ENCODE results near the gene SP100.

Gene SP100

DNA sequence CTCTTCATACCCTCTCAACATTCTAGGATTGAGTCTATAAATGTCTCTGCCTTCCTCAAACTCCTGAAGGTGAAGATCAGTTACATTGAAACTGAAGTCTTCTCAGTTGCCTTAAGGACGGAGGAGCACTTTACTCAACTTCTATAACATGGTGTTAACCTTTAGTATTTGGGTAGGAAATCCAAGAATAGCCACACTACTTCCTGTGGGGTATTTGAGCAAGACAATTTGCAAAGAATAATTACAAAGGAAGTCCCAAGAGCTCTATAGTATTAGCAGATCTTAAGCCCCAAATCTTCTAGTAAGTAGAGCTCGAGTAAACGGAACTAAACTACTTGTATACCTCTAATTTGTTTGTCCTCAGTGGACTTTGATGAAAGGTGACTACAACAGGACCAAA is 80.9 kb downstream of the SP100 start:
- H3K4me3 ChIP-seq (ENCODE audit: low read depth, low read length), result no peak overlapping the region

GRCh38 chr2:230498506-230499107 is 82.6 kb downstream of the SP100 start:
- DNase-seq (ENCODE audit: low read depth, low spot score), result no peak
- CTCF ChIA-PET, result no interaction called here
- no peak for TF ChIP-seq CTCF (IDR thresholded peaks at IDR 0.05; ENCODE audit: insufficient read depth, low read length, missing control alignments)
- no peak overlapping the region for H3K4me3 ChIP-seq (ENCODE audit: low read depth, low read length)
- POLR2A ChIA-PET, result no interaction called here

More for the DNA sequence above, 80.9 kb downstream of the SP100 start:
- ChIA-PET POLR2A (no interaction called here), CTCF (no interaction called here)
- TF ChIP-seq CTCF (IDR thresholded peaks at IDR 0.05; ENCODE audit: insufficient read depth, low read length, missing control alignments), result no peak
- DNase-seq (ENCODE audit: low read depth, low spot score), result no peak

DNA sequence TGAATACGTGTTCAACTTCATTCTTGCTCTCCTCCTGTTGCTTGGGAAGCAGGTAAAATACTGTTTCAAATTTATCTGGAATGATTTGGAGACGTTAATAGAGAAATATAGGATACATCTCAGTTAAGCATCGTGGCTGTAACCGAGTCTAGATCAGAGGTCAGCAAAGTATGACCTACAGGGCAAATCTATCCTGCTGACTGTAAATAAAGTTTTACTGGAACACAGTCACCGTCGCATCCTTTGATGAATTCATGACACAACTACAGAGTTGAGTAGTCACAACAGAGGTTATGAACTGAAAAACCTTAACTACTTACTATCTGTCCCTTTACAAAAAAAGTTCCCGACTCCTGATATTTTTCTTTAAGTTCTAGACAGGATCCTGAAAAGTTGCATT is 86.6 kb downstream of the SP100 start:
- ChIA-PET POLR2A (no interaction called here), CTCF (no interaction called here)
- no peak for TF ChIP-seq CTCF (IDR thresholded peaks at IDR 0.05; ENCODE audit: insufficient read depth, low read length, missing control alignments)

GRCh38 chr2:230503798-230504197 is 87.8 kb downstream of the SP100 start:
- H3K4me3 ChIP-seq (ENCODE audit: low read depth, low read length), result no peak overlapping the region
- TF ChIP-seq CTCF (IDR thresholded peaks at IDR 0.05; ENCODE audit: insufficient read depth, low read length, missing control alignments), result no peak
- ChIA-PET CTCF (no interaction called here), POLR2A (no interaction called here)
- DNase-seq (ENCODE audit: low read depth, low spot score), result no peak

More for the DNA sequence above, 86.6 kb downstream of the SP100 start:
- no peak for DNase-seq (ENCODE audit: low read depth, low spot score)
- no peak overlapping the region for H3K4me3 ChIP-seq (ENCODE audit: low read depth, low read length)

DNA sequence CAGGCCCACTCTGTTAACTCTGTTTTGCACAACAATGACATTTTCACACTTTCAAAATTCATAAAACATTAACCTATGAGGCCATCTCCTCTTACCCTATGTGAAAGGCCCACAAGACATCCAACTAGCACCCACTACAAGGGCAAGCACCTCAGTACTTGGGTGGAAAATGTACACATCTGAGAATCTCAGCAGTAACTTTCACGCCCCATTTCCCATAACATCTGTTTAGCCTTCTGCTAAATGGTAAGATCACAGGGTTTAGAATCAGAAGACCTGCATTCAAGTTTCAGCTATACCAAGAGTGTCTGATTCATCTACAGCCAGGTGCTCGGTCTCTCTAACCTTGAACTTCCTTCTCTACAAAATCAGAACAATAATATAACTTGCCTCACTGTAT is 89.2 kb downstream of the SP100 start:
- CTCF ChIA-PET, result no interaction called here

More for the DNA sequence above, 89.2 kb downstream of the SP100 start:
- DNase-seq (ENCODE audit: low read depth, low spot score), result no peak
- TF ChIP-seq CTCF (IDR thresholded peaks at IDR 0.05; ENCODE audit: insufficient read depth, low read length, missing control alignments), result no peak
- POLR2A ChIA-PET, result no interaction called here
- no peak overlapping the region for H3K4me3 ChIP-seq (ENCODE audit: low read depth, low read length)

Measured in AG04449 (cell line).